Cardiac fibroblast (primary cell): ENCODE data around the gene ACOT7.

Experiments
- DNase-seq, 2 donors: peaks; one replicate each; pipeline versions ENCODE4 v3.0.0 to v3.0.0-alpha.2; 2010; ENCODE audit warnings: low read depth in 2 of 2
- H3K4me3 ChIP-seq, 2 donors: replicated peaks in 1 of 2; 1 replicate in 1 of 2; 2 replicates in 1 of 2; pipeline ENCODE4 v1.5.1; 2011; ENCODE audit warnings: low read depth in 2 of 2, low read length in 2 of 2, mild to moderate bottlenecking in 2 of 2, moderate library complexity in 1 of 2
- CTCF ChIP-seq: IDR thresholded peaks from one replicate; pipeline ENCODE4 v1.5.1; 2011; ENCODE audit warnings: low read depth, mild to moderate bottlenecking, low read length, inconsistent platforms

The ACOT7 gene

DNA sequence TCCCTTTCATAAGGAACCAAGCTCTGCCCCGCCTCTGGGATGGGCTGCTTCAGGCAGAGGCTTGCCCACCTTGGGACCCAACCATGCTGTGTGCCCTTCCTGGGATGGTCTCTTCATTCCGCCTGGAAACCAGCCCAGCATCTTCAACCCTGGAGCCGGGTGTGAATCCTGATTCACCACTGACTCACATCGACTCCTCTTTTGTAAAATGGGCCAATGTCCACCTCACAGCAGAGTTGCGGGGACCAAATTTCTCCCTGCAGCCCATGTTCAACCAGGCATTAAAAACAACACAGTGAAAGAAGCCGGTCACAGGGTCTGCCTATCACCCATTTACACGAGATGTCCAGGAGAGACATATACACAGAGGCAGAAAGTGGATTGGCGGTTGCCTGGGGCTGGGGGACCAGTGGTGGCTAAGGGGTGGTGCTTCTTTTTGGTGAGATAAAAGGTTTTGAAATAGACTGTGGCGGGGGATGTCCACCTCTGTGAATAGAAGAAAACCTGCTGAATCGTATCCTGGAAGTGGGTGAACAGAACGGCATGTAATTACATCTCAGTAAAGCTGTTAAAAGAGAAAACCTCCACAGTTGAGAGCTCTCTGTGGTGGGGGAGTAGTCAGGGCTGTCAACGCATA is 125.8 kb downstream of the ACOT7 start:
- no peak overlapping the region for H3K4me3 ChIP-seq
- DNase-seq = peak in 1 of 2 donors; percentile 45
- TF ChIP-seq CTCF = no peak

DNA sequence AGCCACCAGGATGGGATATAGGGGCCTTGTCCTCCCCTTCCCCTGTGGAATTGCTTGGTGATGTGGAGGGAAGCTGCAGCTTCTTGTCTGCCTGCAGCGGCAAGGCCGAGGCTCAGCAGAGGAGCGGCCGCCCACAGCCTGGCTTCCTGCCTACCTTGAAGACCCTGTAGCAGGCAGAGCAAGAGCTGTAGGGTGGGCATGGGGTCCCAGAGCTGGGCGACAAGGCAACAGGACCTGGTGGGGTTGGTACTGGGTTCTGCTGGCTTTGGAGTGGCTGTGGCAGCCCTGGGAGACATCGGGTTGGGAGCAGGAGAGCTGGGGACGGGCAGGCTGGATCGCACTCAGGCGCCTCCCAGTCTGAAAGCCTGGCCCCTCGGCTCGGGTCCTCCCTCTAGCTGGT is 126.9 kb downstream of the ACOT7 start:
- no peak overlapping the region for H3K4me3 ChIP-seq
- TF ChIP-seq CTCF = no peak
- DNase-seq = no peak

DNA sequence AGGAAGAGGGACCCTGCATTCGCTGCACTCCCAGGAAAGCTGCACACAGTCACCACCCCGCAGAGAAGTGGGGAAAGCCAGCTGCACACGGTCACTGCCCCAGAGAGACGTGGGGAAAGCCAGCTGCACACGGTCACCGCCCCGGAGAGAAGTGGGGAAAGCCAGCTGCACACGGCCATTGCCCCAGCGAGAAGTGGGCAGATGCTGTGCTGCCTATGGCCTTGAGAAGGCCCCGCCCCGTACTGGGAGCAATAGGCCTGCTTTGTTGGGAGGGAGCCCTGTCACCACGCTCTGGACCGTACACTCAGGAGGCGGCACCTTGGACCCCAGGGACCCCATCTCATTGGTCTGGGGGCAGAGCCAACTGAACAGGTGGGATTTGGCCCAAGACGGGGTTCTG is 128.4 kb downstream of the ACOT7 start:
- no peak overlapping the region for H3K4me3 ChIP-seq
- no peak for TF ChIP-seq CTCF
- no peak for DNase-seq

GRCh38 chr1:6263716-6264115 is 129.9 kb downstream of the ACOT7 start:
- no peak for DNase-seq
- no peak overlapping the region for H3K4me3 ChIP-seq
- TF ChIP-seq CTCF = no peak

DNA sequence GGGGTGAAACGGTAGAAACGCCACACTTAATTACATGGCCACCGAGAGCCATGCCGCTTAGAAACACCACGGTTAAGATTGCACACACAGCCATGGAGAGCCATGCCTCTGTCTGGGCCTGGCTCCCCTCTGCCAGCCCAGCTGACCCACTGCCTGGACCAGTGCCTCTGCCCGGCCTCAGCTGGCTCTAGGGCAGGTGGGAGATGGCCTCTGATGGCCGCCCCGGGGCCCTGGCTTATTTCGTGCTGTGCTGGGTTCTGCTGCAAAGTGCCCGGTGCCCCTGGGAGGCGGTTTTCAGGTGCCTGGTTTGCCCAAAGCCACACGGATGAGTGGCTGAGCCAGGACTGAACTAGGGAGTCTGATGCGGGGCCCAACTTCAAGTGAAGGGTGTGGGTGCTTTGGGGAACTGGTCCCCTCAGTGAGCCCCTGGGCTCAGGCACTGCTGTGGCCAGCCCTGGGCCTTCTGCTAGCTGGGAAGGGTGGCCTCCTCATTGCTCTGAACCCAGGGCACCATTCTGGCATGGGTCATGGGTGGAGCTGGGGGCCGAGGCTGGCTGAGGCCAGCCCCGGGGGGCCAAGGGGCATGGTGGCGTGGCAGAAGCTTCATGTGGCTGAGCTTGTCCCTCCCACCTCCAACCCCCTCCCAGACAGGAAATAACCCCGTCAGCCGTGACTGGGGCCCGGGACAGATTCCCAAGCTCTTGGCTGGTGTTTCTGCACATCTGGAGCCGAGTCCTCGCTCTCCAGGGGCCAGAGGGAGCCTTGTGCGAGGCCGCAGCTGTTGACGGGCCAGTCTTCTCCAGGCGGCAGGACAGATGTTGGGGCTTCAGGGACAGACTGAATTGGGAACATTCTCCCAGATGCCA is 130.8 kb downstream of the ACOT7 start:
- peak; percentile 57 to 63 for DNase-seq
- no peak overlapping the region for H3K4me3 ChIP-seq
- no peak for TF ChIP-seq CTCF

- peak overlapping the region in 1 of 2 donors; percentile 48 for H3K4me3 ChIP-seq
- no peak for DNase-seq
- no peak for TF ChIP-seq CTCF
These were observed 132.0 kb downstream of the ACOT7 start for GRCh38 chr1:6261615-6261995.
